HepG2 (cell line): Measurements from ENCODE around the gene SNX18. TPM values are rescaled to one million over a fixed set of nuclear protein-coding genes. Genes with fewer than 3 reads are reported as not detected.

Experiments used
- ATAC-seq: fragments of 200-7000 bp; cut with Tn5 transposase; 3 replicates; pipeline ENCODE4 v1.9.1; 2020; ENCODE audit warnings: mild to moderate bottlenecking, moderate library complexity
- BruUV-seq: library from RNA; stranded (reverse); fragments of 400-500 nt; replicated peaks from 2 replicates; lab custom pipeline; 2021; lab: Mats Ljungman, UMichigan
- CTCF ChIA-PET: fragments of 300-600 bp; formaldehyde crosslinking; extraction: SDS; loops from one replicate; lab custom pipeline; 2021; ENCODE audit warnings: low total read pairs, inconsistent platforms, low intra/inter-chr PET ratio; lab: Yijun Ruan, JAX
- POLR2A ChIA-PET: fragments of 350-600 bp; sonication (Branson Sonifier 250); formaldehyde crosslinking; loops from one replicate; lab custom pipeline; 2020; ENCODE audit warnings: antibody characterized with exemption, inconsistent platforms; lab: Yijun Ruan, JAX
- DNase-seq: peaks from one replicate; pipeline ENCODE4 v3.0.0-alpha.2; 2015; ENCODE audit warnings: low spot score
- FAIRE-seq: peaks from 3 replicates; lab custom pipeline; 2011; peaks lifted over from hg19 to GRCh38; lab: Jason Lieb, UNC
- H2AFZ ChIP-seq: one replicate; pipeline ENCODE4 v1.6.1; 2011; ENCODE audit warnings: low read length, inconsistent platforms
- H3K27ac ChIP-seq: fragments of 300-600 bp; 3 replicates; pipeline ENCODE4 v1.8.0; 2011; ENCODE audit warnings: mixed run types, mild to moderate bottlenecking, mixed read lengths, low read length, inconsistent platforms; ENCODE audit not compliant: insufficient read depth; ENCODE audit errors: extremely low read length
- H3K27me3 ChIP-seq, 2 experiments: fragments of 200-600 bp in 1 of 2; 2 replicates in 1 of 2; 3 replicates in 1 of 2; pipeline versions ENCODE4 v1.6.0 to v1.8.0; 2011; ENCODE audit warnings: low read length in 2 of 2, mild to moderate bottlenecking in 2 of 2, moderate library complexity in 2 of 2, inconsistent platforms in 1 of 2; ENCODE audit not compliant: insufficient read depth in 2 of 2, control insufficient read depth in 1 of 2
- H3K36me3 ChIP-seq, 2 experiments: fragments of 200-600 bp in 1 of 2; replicated peaks in 1 of 2; 2 replicates in 1 of 2; 3 replicates in 1 of 2; pipeline versions ENCODE4 v1.5.1 to v1.8.0; 2011; ENCODE audit warnings: low read length in 2 of 2, inconsistent platforms in 1 of 2; ENCODE audit not compliant: insufficient read depth in 2 of 2, control insufficient read depth in 1 of 2
- H3K4me1 ChIP-seq: 2 replicates; pipeline ENCODE4 v1.5.1; 2012; ENCODE audit warnings: low read length, inconsistent platforms; ENCODE audit not compliant: insufficient read depth
- H3K4me2 ChIP-seq: 2 replicates; pipeline ENCODE4 v1.6.0; 2011; ENCODE audit warnings: low read depth, low read length, inconsistent platforms
- H3K4me3 ChIP-seq, 3 experiments: fragments of 200-600 bp in 1 of 3; sonication (generic), shearing (Covaris generic) in 1 of 3; replicated peaks in 1 of 3; 2 replicates each; pipeline ENCODE4 v1.5.1; 2011 to 2016; ENCODE audit warnings: low read length in 3 of 3, inconsistent platforms in 2 of 3, low read depth in 2 of 3, mild to moderate bottlenecking in 2 of 3, control low read depth in 1 of 3, mixed read lengths in 1 of 3; ENCODE audit not compliant: insufficient read depth in 1 of 3
- H3K79me2 ChIP-seq: one replicate; pipeline ENCODE4 v1.6.1; 2011; ENCODE audit warnings: low read length, inconsistent platforms; ENCODE audit not compliant: insufficient read depth
- H3K9ac ChIP-seq: 2 replicates; pipeline ENCODE4 v1.6.0; 2011; ENCODE audit warnings: mild to moderate bottlenecking, low read depth, low read length, inconsistent platforms; ENCODE audit not compliant: insufficient read depth
- H3K9me3 ChIP-seq: 2 replicates; pipeline ENCODE4 v1.5.1; 2012; ENCODE audit warnings: mild to moderate bottlenecking, low read length
- H4K20me1 ChIP-seq: 2 replicates; pipeline ENCODE4 v1.6.0; 2011; ENCODE audit warnings: inconsistent platforms, mild to moderate bottlenecking, low read length, moderate library complexity; ENCODE audit not compliant: insufficient read depth
- FOSL1 ChIP-seq: sonication (generic); formaldehyde crosslinking; IDR thresholded peaks from 2 replicates; pipeline ENCODE4 v1.9.0; 2021; ENCODE audit warnings: missing genetic modification reagents, borderline replicate concordance
- MAFF ChIP-seq: IDR thresholded peaks from 2 replicates; pipeline ENCODE4 v1.6.1; 2011; ENCODE audit warnings: low read depth, low read length, improper control_type of control experiment
- MAFK ChIP-seq, 2 experiments: IDR thresholded peaks in 1 of 2; conservative IDR thresholded peaks in 1 of 2; 2 replicates each; pipeline ENCODE4 v1.6.1; 2011; ENCODE audit warnings: improper control_type of control experiment in 2 of 2, low read length in 2 of 2
- NPAS2 ChIP-seq: sonication (generic); formaldehyde crosslinking; IDR thresholded peaks from 2 replicates; pipeline ENCODE4 v1.8.0; 2022; ENCODE audit warnings: mild to moderate bottlenecking, missing genetic modification reagents, borderline replicate concordance
- PHB2 ChIP-seq: fragments of 450-650 bp; IDR thresholded peaks from 2 replicates; pipeline ENCODE4 v1.6.1; 2018; ENCODE audit not compliant: partially characterized antibody
- PHF8 ChIP-seq: sonication (generic); formaldehyde crosslinking; IDR thresholded peaks from 2 replicates; pipeline ENCODE4 v1.5.0; 2020; ENCODE audit warnings: missing genetic modification reagents
- TBX3 ChIP-seq: fragments of 450-650 bp; IDR thresholded peaks from 2 replicates; pipeline ENCODE4 v1.6.1; 2017; ENCODE audit warnings: antibody characterized with exemption, mild to moderate bottlenecking, inconsistent platforms, borderline replicate concordance
- ZMYM4 ChIP-seq: sonication (generic); formaldehyde crosslinking; IDR thresholded peaks from 2 replicates; pipeline ENCODE4 v1.8.1; 2023; ENCODE audit warnings: mild to moderate bottlenecking, missing genetic modification reagents
- ZNF558 ChIP-seq: sonication (generic); formaldehyde crosslinking; IDR thresholded peaks from 2 replicates; pipeline ENCODE4 v1.9.0; 2022; ENCODE audit warnings: mild to moderate bottlenecking, missing genetic modification reagents, borderline replicate concordance
- ZNF615 ChIP-seq: sonication (generic); formaldehyde crosslinking; IDR thresholded peaks from 2 replicates; pipeline ENCODE4 v1.5.0; 2020; ENCODE audit warnings: mild to moderate bottlenecking, missing genetic modification reagents, borderline replicate concordance
- WGBS: methylation state at CpG from one replicate; pipeline ENCODE4 v1.1.6; 2017; ENCODE audit warnings: low lambda C conversion rate; 5-methylcytosine and 5-hydroxymethylcytosine counted together
- in situ Hi-C: cut with HindIII; loops from 2 replicates; pipeline ENCODE4 v1.10.0; 2017; ENCODE audit warnings: low pct_unique_long_range_greater_than_20kb; ENCODE audit not compliant: extremely low pct_ligation_motif_present
- intact Hi-C: fragments of 100-400 bp; cut with micrococcal nuclease; formaldehyde crosslinking; loops from one replicate; pipeline ENCODE4 v1.10.0; 2022; ENCODE audit not compliant: unreplicated experiment
- polyA plus RNA-seq, 8 experiments: library from polyadenylated mRNA; depleted of rRNA in 3 of 8; stranded (reverse) in 7 of 8; unstranded in 1 of 8; fragments of >200 nt; fragmentation: Illumina TruSeq in 4 of 8; extraction: Trizol in 4 of 8; gene quantifications; 2 replicates each; pipeline versions ENCODE4 v1.2.1 to v1.2.3, GENCODE V29; 2011 to 2016; ENCODE audit warnings: low read depth in 4 of 8, missing spikeins in 1 of 8, mixed read lengths in 1 of 8; ENCODE audit not compliant: insufficient read depth in 1 of 8
- total RNA-seq, 5 experiments: library from RNA; depleted of rRNA; stranded (reverse); fragments of >200 nt; fragmentation: Illumina TruSeq; extraction: Trizol; gene quantifications; 2 replicates each; pipeline ENCODE4 v1.2.3, GENCODE V29; 2016; ENCODE audit warnings: low read depth in 1 of 5
- TF ChIP-seq, protein P1 (sequence below): sonication (generic); formaldehyde crosslinking; IDR thresholded peaks from 2 replicates; pipeline ENCODE4 v1.4.0; 2020; ENCODE audit warnings: missing genetic modification reagents
- TF ChIP-seq, protein P2 (sequence below): sonication (generic); formaldehyde crosslinking; IDR thresholded peaks from 2 replicates; pipeline ENCODE4 v1.5.0; 2020; ENCODE audit warnings: mild to moderate bottlenecking, missing genetic modification reagents, borderline replicate concordance
- TF ChIP-seq, protein P3 (sequence below): sonication (generic); formaldehyde crosslinking; IDR thresholded peaks from 2 replicates; pipeline ENCODE4 v1.4.0; 2020; ENCODE audit warnings: low read depth, mild to moderate bottlenecking, missing genetic modification reagents

SNX18 gene
- total and polyA plus RNA-seq, 2 of the 13 experiments (the other 11 are each of a cell fraction or from before 2014, with no cell fraction given) = 2.3 to 6.2 TPM

DNA sequence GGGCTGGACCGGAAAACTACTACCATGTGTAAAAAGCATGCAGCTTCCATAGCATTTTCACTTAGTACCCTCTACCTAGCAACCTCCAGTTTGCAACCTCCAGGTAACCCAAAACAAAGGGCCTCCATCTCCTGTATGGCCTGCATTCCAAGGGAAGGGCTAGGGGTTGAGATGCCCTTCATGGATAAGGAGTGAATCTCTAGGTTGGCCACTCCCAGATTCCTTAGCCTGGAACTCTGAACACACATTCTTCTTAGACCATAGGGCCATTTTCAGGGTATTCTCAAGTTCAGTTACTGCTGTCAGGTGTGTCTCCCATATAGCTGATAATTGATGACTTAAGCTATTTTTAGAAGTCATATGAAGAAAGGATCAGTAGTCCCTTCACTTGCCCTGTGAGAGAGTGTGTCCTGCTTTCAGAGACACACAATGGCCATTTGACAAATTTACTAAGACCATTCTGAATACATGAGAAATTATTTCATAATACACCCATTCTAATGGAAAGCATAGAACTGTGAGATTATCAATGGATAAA lies 39.5 kb upstream of the SNX18 start:
- in situ Hi-C loops = no loop called here
- no peak for ATAC-seq

DNA sequence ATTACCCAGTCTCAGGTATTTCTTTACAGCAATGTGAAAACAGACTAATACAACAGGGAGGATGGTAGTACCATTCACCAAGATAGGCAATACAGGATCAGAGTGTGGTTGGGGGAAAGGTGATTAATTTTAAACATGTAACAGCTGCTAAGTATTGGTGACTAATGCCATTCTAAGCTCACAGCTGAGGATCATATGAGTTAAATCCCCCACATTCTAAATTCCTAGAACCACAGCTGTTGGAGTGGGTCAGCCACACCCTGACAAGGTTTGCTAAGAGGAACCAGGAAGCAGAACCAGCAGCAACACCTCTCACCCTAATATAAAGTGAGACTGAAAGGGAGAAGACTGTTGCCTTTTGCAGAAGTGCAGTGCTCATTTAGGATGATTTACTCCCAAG lies 37.3 kb upstream of the SNX18 start:
- H3K9ac ChIP-seq = no peak overlapping the region
- no peaks in the 10 kb centered on the region for H3K79me2 ChIP-seq
- H4K20me1 ChIP-seq = no peaks in the 10 kb centered on the region
- in situ Hi-C loops (no loop called here), intact Hi-C loops (no loop called here)
- ChIA-PET POLR2A (no interaction called here), CTCF (no interaction called here)
- H3K4me2 ChIP-seq = no peak overlapping the region
- no peak overlapping the region for H2AFZ ChIP-seq
- H3K4me1 ChIP-seq = no peaks in the 10 kb centered on the region
- FAIRE-seq (no peak), DNase-seq (no peak), ATAC-seq (no peak)
- no peaks in the 10 kb centered on the region for H3K27me3 ChIP-seq
- BruUV-seq = no TSS peak
- no peaks in the 10 kb centered on the region for H3K9me3 ChIP-seq
- H3K27ac ChIP-seq = no peak overlapping the region
- no peak overlapping the region for H3K4me3 ChIP-seq
- H3K36me3 ChIP-seq = no peaks in the 10 kb centered on the region
- TF ChIP-seq, protein P1, sequence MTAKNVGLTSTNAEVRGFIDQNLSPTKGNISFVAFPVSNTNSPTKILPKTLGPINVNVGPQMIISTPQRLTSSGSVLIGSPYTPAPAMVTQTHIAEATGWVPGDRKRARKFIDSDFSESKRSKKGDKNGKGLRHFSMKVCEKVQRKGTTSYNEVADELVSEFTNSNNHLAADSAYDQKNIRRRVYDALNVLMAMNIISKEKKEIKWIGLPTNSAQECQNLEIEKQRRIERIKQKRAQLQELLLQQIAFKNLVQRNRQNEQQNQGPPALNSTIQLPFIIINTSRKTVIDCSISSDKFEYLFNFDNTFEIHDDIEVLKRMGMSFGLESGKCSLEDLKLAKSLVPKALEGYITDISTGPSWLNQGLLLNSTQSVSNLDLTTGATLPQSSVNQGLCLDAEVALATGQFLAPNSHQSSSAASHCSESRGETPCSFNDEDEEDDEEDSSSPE (CRISPR knock-in tag) = no peak
- TF ChIP-seq ZMYM4 (CRISPR knock-in tag) (no peak), TBX3 (no peak), PHF8 (CRISPR knock-in tag) (no peak), NPAS2 (no peak), PHB2 (no peak), ZNF615 (CRISPR knock-in tag) (no peak), ZNF558 (no peak)
- TF ChIP-seq, protein P2, sequence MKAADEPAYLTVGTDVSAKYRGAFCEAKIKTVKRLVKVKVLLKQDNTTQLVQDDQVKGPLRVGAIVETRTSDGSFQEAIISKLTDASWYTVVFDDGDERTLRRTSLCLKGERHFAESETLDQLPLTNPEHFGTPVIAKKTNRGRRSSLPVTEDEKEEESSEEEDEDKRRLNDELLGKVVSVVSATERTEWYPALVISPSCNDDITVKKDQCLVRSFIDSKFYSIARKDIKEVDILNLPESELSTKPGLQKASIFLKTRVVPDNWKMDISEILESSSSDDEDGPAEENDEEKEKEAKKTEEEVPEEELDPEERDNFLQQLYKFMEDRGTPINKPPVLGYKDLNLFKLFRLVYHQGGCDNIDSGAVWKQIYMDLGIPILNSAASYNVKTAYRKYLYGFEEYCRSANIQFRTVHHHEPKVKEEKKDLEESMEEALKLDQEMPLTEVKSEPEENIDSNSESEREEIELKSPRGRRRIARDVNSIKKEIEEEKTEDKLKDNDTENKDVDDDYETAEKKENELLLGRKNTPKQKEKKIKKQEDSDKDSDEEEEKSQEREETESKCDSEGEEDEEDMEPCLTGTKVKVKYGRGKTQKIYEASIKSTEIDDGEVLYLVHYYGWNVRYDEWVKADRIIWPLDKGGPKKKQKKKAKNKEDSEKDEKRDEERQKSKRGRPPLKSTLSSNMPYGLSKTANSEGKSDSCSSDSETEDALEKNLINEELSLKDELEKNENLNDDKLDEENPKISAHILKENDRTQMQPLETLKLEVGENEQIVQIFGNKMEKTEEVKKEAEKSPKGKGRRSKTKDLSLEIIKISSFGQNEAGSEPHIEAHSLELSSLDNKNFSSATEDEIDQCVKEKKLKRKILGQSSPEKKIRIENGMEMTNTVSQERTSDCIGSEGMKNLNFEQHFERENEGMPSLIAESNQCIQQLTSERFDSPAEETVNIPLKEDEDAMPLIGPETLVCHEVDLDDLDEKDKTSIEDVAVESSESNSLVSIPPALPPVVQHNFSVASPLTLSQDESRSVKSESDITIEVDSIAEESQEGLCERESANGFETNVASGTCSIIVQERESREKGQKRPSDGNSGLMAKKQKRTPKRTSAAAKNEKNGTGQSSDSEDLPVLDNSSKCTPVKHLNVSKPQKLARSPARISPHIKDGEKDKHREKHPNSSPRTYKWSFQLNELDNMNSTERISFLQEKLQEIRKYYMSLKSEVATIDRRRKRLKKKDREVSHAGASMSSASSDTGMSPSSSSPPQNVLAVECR (CRISPR knock-in tag) = no peak
- TF ChIP-seq, protein P3, sequence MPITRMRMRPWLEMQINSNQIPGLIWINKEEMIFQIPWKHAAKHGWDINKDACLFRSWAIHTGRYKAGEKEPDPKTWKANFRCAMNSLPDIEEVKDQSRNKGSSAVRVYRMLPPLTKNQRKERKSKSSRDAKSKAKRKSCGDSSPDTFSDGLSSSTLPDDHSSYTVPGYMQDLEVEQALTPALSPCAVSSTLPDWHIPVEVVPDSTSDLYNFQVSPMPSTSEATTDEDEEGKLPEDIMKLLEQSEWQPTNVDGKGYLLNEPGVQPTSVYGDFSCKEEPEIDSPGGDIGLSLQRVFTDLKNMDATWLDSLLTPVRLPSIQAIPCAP (CRISPR knock-in tag) = no peak

More for the DNA sequence above, 39.5 kb upstream of the SNX18 start:
- WGBS = 0% methylated on average over 1 of the region's 1 CpG
- peak; percentile 86 to 91 for TF ChIP-seq MAFK (conservative IDR thresholded peaks at IDR 0.05 in 1 of 2, IDR thresholded peaks at IDR 0.05 in 1 of 2; ENCODE audit: low read length in 2 of 2)
- TF ChIP-seq MAFF = peak; percentile 82
- no peak for TF ChIP-seq FOSL1 (CRISPR knock-in tag)
- TF ChIP-seq, all 625 proteins: peak for 2
- no peaks in the 10 kb centered on the region for H3K4me1 ChIP-seq
- no peak overlapping the region for H3K4me3 ChIP-seq
- BruUV-seq = no TSS peak
- H3K79me2 ChIP-seq = no peaks in the 10 kb centered on the region
- H3K4me2 ChIP-seq = no peak overlapping the region
- no peaks in the 10 kb centered on the region for H3K9me3 ChIP-seq
- H3K27me3 ChIP-seq = no peaks in the 10 kb centered on the region; a peak in 1 of 5 replicates
- no peak for DNase-seq
- H3K9ac ChIP-seq = no peak overlapping the region
- H2AFZ ChIP-seq = no peak overlapping the region
- H4K20me1 ChIP-seq = no peaks in the 10 kb centered on the region
- intact Hi-C loops = no loop called here
- FAIRE-seq = no peak
- ChIA-PET POLR2A (no interaction called here), CTCF (no interaction called here)
- H3K27ac ChIP-seq = no peak overlapping the region
- no peaks in the 10 kb centered on the region for H3K36me3 ChIP-seq
